Liver (tissue), 3 donors: ENCODE data around the gene ZCCHC4.

Experiments
- ATF3 ChIP-seq: IDR thresholded peaks from 2 replicates; pipeline ENCODE4 v1.6.1; 2016; ENCODE audit warnings: antibody characterized with exemption
- GABPA ChIP-seq, 2 donors: IDR thresholded peaks in 1 of 2; conservative IDR thresholded peaks in 1 of 2; 2 replicates each; pipeline ENCODE4 v1.6.1; 2016; ENCODE audit warnings: antibody characterized with exemption in 2 of 2, mild to moderate bottlenecking in 1 of 2, moderate library complexity in 1 of 2
- REST ChIP-seq: IDR thresholded peaks from 2 replicates; pipeline ENCODE4 v1.6.1; 2016; ENCODE audit warnings: antibody characterized with exemption, mild to moderate bottlenecking
- TF ChIP-seq, protein P1 (sequence below): fragments of 150-350 bp; IDR thresholded peaks from 2 replicates; pipeline ENCODE4 v1.5.1; 2017; ENCODE audit warnings: improper control_type of control experiment, low read depth, low read length; ENCODE audit not compliant: missing input control
- donor health status: healthy.
- donor health status: healthy.

- no peak for TF ChIP-seq GABPA (IDR thresholded peaks at IDR 0.05 in 1 of 2, conservative IDR thresholded peaks at IDR 0.05 in 1 of 2)
- TF ChIP-seq, protein P1, sequence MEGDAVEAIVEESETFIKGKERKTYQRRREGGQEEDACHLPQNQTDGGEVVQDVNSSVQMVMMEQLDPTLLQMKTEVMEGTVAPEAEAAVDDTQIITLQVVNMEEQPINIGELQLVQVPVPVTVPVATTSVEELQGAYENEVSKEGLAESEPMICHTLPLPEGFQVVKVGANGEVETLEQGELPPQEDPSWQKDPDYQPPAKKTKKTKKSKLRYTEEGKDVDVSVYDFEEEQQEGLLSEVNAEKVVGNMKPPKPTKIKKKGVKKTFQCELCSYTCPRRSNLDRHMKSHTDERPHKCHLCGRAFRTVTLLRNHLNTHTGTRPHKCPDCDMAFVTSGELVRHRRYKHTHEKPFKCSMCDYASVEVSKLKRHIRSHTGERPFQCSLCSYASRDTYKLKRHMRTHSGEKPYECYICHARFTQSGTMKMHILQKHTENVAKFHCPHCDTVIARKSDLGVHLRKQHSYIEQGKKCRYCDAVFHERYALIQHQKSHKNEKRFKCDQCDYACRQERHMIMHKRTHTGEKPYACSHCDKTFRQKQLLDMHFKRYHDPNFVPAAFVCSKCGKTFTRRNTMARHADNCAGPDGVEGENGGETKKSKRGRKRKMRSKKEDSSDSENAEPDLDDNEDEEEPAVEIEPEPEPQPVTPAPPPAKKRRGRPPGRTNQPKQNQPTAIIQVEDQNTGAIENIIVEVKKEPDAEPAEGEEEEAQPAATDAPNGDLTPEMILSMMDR = no peak
- no peak for TF ChIP-seq REST
- no peak for TF ChIP-seq ATF3
Observed at GRCh38 chr4:25378437-25378743, 65.8 kb downstream of the ZCCHC4 start.
